ENCODE measurements around the gene CREB5.

The CREB5 gene

DNA sequence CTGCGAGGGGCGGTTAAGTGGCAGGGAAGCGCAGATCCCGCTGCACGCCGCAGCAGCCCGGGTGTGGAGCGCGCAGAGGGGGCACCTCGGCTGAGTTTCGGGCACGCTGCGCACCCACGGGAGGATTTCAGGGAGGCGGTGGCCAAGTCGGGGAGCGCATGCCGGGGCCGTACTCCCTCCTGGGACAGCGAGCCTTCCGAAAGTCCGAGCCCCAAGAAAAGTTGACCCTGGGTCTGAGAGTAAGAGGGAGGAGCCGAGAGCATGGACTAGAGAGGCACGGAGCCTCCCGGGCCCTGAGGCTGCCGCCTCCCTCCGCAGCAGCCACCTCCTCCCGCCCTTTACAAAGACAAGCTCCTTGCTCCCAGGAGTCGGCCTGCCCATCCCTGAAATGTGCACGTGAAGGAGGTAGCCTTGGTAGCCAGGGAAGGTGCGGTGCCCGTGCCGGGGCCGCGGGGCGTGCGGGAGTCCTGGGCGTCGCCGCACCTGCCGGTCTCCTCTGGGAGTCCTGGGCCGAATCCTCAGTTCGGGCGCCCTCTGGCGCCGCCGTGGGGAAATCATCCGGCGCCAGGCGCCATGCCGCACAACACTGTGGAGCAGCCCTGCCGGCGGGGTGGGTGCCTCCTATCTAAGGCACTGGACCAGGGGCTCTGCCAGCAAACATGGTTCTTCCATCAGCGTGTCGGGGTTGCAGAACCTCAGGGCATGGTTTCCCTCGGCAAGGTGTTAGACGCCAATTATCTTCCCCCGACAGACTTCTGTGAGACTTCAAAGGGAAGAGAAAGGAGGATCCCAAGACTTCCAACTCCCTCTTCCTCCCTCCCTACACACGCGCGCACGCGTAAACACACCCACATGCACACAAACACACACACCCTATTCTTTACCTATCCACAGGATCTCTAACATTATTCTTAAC lies 441.8 kb downstream of the CREB5 start:
- peaks cover 20% of the 10 kb centered on the region for H3K4me1 Mint-ChIP-seq (ENCODE audit: low read depth)
- H3K27me3 Mint-ChIP-seq = peaks cover 77% of the 10 kb centered on the region
- peak overlapping the region; percentile 67 for H3K27ac Mint-ChIP-seq
- intact Hi-C loops (cut with micrococcal nuclease) = loop anchor here (1.0 to 10.0 kb wide), 5 partner anchors 57 to 559 kb away; no protein-coding TSS in a partner anchor
- H3K36me3 Mint-ChIP-seq (ENCODE audit: low read depth) = no peaks in the 10 kb centered on the region
- H3K4me3 Mint-ChIP-seq = peak overlapping the region; percentile 78
- no peaks in the 10 kb centered on the region for H3K9me3 Mint-ChIP-seq

DNA sequence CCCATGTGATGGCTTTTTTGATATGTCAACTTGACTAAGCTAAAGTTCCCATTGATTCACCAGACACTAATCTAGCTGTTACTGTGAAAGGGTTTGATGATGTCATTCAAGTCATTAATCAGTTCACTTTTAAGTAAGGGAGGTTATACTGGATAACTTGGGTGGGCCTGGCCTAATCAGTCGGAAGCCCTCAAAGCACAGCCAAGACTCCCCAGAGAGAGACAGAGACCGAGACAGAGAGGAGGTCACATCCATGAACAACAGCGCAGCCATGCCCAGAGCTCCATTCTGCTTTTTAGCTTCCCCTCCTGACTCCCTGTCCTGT lies 442.4 kb downstream of the CREB5 start:
- Mint-ChIP-seq H3K36me3 (ENCODE audit: low read depth) (no peaks in the 10 kb centered on the region), H3K4me3 (peak overlapping the region; percentile 78), H3K27me3 (peaks cover 79% of the 10 kb centered on the region), H3K9me3 (no peaks in the 10 kb centered on the region), H3K4me1 (ENCODE audit: low read depth) (peaks cover 20% of the 10 kb centered on the region), H3K27ac (peak overlapping the region; percentile 67)
- intact Hi-C loops (cut with micrococcal nuclease) = loop anchor here (1.0 to 10.0 kb wide), 5 partner anchors 57 to 560 kb away; no protein-coding TSS in a partner anchor

DNA sequence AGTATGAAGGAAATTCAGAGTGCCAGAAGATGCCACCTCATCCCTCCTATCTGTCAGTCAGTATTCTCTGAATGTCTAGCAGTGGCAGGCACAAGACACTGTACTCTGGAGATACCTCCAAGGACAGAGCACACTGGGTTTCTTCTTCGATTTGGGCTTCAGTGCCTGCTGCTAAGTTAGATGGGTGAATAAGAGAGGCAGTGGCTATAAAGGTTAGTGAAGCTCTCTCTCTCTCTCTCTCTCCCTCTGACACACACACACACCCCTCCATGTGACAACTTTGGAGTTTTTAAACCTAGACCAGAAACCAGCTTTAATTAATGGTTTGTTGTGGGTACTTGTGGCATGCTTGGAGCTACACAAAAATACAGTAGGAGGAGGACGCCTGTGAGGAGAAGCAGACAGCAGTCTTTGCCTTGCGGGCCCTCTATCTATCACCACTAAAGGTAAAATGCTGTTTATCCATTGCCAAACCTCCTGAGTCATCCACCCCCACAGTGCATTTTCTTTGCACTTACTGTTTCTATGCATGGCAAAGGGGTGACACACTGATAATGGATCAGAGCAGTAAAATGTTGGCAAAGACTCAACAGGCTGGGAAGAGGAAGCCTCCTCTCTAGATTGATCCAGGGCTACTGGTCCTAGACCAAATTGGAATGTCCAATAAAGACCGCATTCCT lies 443.4 kb downstream of the CREB5 start:
- H3K4me1 Mint-ChIP-seq (ENCODE audit: low read depth) = peaks cover 20% of the 10 kb centered on the region
- no peaks in the 10 kb centered on the region for H3K36me3 Mint-ChIP-seq (ENCODE audit: low read depth)
- intact Hi-C loops (cut with micrococcal nuclease) = loop anchor here (10.0 kb wide), 3 partner anchors 171 to 561 kb away; no protein-coding TSS in a partner anchor
- no peak overlapping the region for H3K4me3 Mint-ChIP-seq
- peaks cover 81% of the 10 kb centered on the region for H3K27me3 Mint-ChIP-seq
- H3K9me3 Mint-ChIP-seq = no peaks in the 10 kb centered on the region
- H3K27ac Mint-ChIP-seq = no peak overlapping the region

DNA sequence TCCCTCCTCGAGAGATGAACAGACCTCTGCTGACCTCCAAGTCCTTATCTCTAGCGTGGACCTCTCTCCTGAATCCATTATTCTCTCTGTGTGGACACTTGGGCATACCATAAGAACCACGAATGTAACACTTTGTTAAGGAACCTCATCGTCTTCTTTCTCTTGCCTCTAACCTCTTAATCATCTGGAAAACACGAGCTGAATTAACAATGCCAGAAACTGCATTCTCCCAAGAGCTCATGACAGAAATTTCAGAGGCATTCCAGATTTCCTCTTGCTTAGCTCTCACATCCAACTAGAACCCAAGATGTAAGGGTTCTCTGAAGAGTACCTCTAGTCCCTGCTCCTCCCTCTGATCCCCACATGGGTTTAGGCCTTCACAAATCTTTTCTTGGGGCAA lies 444.3 kb downstream of the CREB5 start:
- Mint-ChIP-seq H3K4me1 (ENCODE audit: low read depth) (peaks cover 20% of the 10 kb centered on the region), H3K9me3 (no peaks in the 10 kb centered on the region), H3K4me3 (no peak overlapping the region), H3K27me3 (peaks cover 73% of the 10 kb centered on the region), H3K36me3 (ENCODE audit: low read depth) (no peaks in the 10 kb centered on the region), H3K27ac (no peak overlapping the region)
- intact Hi-C loops (cut with micrococcal nuclease) = loop anchor here (10.0 kb wide), 3 partner anchors 172 to 562 kb away; no protein-coding TSS in a partner anchor

DNA sequence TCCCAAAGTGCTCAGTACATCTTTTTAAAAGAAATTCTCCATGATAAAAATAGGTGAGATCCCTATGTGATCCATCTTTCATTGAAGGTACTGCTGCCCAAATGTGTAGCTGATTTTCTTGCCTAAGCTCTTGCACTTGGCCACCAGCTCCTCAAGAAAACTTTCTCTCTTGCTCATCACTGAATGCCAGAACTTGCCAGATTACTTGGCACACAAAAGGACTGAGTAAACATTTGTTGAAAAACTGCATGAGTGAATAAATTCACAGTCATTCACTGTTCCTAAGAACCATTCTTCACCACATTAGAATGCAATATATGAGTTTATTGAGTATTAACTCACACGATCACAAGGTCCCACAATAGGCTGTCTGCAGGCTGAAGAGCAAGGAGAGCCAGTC lies 445.9 kb downstream of the CREB5 start:
- intact Hi-C loops (cut with micrococcal nuclease) = loop anchor here (10.0 kb wide), 3 partner anchors 173 to 563 kb away; no protein-coding TSS in a partner anchor
- H3K36me3 Mint-ChIP-seq (ENCODE audit: low read depth) = no peaks in the 10 kb centered on the region
- H3K27ac Mint-ChIP-seq = no peak overlapping the region
- H3K27me3 Mint-ChIP-seq = peaks cover 72% of the 10 kb centered on the region
- no peaks in the 10 kb centered on the region for H3K9me3 Mint-ChIP-seq
- peaks cover 17% of the 10 kb centered on the region for H3K4me1 Mint-ChIP-seq (ENCODE audit: low read depth)
- no peak overlapping the region for H3K4me3 Mint-ChIP-seq

DNA sequence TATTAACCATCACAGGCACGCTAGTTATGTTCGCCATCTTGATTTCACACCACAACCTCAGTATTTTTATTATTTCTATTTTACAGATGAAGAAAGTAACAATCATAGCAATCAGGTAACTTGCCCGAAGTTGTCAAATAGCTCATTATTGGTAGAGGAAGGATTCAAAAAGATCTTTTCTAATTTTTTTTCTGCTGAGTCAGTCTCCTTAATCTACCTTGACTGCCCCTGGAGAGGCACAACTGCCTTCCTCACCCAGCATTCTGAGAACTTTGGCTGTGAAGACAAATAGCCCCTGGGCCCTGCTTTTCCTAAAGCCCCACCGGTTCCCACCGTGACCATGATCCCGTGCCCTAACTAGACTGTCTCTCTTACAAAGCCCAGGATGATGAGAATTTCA lies 446.6 kb downstream of the CREB5 start:
- Mint-ChIP-seq H3K27ac (no peak overlapping the region), H3K4me1 (ENCODE audit: low read depth) (peaks cover 10% of the 10 kb centered on the region), H3K27me3 (peaks cover 68% of the 10 kb centered on the region), H3K4me3 (no peak overlapping the region), H3K36me3 (ENCODE audit: low read depth) (no peaks in the 10 kb centered on the region), H3K9me3 (no peaks in the 10 kb centered on the region)
- intact Hi-C loops (cut with micrococcal nuclease) = loop anchor here (10.0 kb wide), 3 partner anchors 174 to 564 kb away; no protein-coding TSS in a partner anchor

DNA sequence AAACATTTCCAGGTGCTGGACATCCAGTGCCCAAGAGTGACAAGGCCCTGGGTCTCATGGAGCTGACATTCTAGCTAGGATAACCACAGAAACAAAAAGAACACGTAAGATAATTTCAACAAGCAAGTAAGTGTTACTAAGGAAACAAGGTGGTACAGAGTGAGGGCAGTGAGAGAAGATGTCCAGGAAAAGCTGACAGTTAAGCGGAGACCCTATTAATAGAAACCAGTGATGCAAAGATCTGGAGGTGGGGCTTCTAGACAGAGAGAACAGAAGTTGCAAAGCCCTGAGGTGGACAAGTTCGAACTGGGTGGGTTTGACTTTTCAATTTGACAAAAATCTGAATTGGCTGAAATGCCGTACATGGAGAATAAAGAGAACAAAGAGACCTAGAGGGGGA lies 449.5 kb downstream of the CREB5 start:
- H3K27me3 Mint-ChIP-seq = peaks cover 52% of the 10 kb centered on the region
- H3K4me1 Mint-ChIP-seq (ENCODE audit: low read depth) = no peaks in the 10 kb centered on the region
- intact Hi-C loops (cut with micrococcal nuclease) = no loop called here
- H3K4me3 Mint-ChIP-seq = no peak overlapping the region
- H3K27ac Mint-ChIP-seq = no peak overlapping the region
- H3K9me3 Mint-ChIP-seq = no peaks in the 10 kb centered on the region
- H3K36me3 Mint-ChIP-seq (ENCODE audit: low read depth) = no peaks in the 10 kb centered on the region

DNA sequence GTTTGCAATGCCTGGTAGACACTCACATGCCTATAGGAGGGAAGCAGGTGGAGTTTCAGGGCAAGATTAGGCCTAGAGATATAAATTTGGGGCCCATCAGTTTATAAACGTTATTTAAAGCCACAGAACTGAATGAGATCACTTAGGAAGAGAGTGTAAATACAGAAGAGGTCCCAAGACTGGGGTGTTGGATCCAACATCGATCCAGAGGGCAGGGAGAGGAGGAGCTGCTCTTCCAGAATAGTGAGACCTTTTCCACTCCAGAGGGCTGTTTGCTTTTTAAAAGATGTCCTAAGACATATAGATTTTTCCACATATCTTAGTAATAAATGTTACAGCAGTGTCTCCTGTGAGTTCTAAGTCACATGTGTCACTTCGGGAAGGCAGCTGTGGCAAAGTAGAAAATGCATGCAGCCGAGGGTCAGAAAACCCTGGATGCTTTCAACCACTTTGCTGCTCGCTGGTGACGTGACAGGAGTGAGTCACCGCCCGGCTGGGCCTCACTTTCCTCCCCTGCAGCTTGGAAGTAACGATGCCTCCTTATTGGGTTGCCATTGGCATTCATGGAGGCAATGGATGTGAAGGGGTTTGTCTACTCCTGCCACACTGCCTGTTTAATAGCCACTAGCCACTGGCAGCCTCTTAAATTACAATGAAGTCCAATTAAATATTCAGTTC lies 450.4 kb downstream of the CREB5 start:
- Mint-ChIP-seq H3K4me1 (ENCODE audit: low read depth) (no peaks in the 10 kb centered on the region), H3K27me3 (peaks cover 53% of the 10 kb centered on the region), H3K4me3 (no peak overlapping the region), H3K36me3 (ENCODE audit: low read depth) (no peaks in the 10 kb centered on the region), H3K9me3 (no peaks in the 10 kb centered on the region), H3K27ac (no peak overlapping the region)
- intact Hi-C loops (cut with micrococcal nuclease) = no loop called here

DNA sequence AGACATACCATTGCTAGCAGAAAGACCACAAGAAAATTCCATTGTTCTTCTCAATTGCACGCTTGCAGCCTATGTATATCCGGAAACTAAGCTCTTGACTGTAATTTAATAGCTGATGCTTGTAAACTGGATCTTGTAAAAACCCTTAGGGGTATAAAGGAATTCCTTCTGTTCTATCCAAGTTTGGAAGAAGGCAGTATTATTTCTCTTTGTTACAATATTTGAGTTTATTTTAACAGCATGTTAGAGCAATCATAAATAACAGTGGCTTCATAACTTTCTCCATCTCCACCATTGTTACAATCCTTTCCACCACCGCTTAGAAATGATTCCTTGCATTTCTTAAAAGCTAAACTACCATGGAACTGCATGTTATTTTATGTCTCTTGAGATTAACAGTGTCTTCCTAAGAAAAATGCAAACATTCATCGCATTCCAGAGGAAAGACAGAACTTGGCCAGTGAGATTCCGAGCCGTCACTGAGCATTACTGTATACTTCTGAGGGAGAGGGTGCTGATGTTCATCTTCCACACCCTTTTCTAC lies 453.4 kb downstream of the CREB5 start:
- Mint-ChIP-seq H3K4me1 (ENCODE audit: low read depth) (no peaks in the 10 kb centered on the region), H3K36me3 (ENCODE audit: low read depth) (no peaks in the 10 kb centered on the region), H3K27ac (no peak overlapping the region), H3K9me3 (no peaks in the 10 kb centered on the region), H3K4me3 (no peak overlapping the region), H3K27me3 (peaks cover 35% of the 10 kb centered on the region)
- intact Hi-C loops (cut with micrococcal nuclease) = no loop called here

DNA sequence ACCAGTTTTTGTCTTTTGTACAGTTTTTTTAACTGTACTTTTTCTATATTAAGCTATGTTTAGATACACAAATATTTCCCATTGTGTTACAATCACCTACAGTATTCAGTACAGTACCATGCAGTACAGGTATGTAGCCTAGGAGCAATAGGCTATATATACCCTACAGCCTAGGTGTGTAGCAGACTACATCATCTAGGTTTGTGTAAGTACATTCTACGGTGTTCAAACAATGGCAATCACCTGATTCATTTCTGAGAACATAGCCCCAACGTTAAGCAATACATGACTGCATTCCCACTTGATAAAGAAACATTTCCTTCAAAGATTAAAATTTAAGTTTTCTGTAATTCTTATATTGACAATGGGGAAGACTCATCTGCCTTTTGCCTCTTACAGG lies 456.4 kb downstream of the CREB5 start:
- Mint-ChIP-seq H3K27me3 (peaks cover 28% of the 10 kb centered on the region), H3K4me1 (ENCODE audit: low read depth) (peaks cover 5% of the 10 kb centered on the region), H3K27ac (no peak overlapping the region), H3K4me3 (no peak overlapping the region), H3K9me3 (no peaks in the 10 kb centered on the region), H3K36me3 (ENCODE audit: low read depth) (no peaks in the 10 kb centered on the region)
- intact Hi-C loops (cut with micrococcal nuclease) = no loop called here

DNA sequence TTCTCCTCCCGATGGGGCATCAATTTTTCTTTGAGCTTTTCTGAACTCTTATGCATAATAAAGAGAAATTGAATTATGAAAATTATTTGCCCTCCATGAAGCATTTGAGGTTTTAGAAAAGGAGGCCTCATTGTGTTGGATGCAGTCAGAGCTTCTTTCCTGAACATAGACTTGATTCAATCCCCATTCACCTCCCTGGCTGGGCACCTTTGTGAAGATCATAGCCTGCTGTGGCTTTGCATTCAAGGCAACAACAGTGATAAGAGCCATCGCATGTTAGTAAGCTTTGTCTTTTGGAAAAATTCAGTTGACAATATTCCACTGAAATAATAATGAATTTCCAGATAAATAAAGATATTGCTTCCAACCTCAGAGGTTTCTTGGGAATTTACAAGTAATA lies 458.8 kb downstream of the CREB5 start:
- peaks cover 5% of the 10 kb centered on the region for H3K4me1 Mint-ChIP-seq (ENCODE audit: low read depth)
- H3K27ac Mint-ChIP-seq = no peak overlapping the region
- no peak overlapping the region for H3K4me3 Mint-ChIP-seq
- H3K36me3 Mint-ChIP-seq (ENCODE audit: low read depth) = no peaks in the 10 kb centered on the region
- intact Hi-C loops (cut with micrococcal nuclease) = no loop called here
- H3K9me3 Mint-ChIP-seq = no peaks in the 10 kb centered on the region
- peaks cover 21% of the 10 kb centered on the region for H3K27me3 Mint-ChIP-seq

DNA sequence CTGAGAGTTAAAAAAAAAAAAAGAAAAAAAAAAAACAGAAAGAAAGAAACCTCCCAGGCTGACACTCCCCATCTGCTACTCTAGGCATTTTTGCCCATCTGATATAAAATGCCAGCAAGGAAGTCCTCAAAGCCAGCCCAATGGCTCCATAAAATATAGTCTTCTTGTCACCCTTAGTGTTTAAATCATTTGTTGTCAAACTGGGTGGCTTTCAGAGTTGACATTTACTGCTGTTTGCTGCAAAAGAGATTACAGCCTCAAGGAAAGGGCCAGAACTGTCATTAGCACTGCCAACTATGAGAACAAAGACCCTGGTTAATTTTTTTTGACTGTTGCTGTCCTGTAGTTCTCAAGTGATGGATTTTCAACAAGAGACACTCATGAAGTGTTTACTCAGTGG lies 459.3 kb downstream of the CREB5 start:
- peaks cover 5% of the 10 kb centered on the region for H3K4me1 Mint-ChIP-seq (ENCODE audit: low read depth)
- no peak overlapping the region for H3K4me3 Mint-ChIP-seq
- no peaks in the 10 kb centered on the region for H3K36me3 Mint-ChIP-seq (ENCODE audit: low read depth)
- no peak overlapping the region for H3K27ac Mint-ChIP-seq
- no peaks in the 10 kb centered on the region for H3K9me3 Mint-ChIP-seq
- peaks cover 18% of the 10 kb centered on the region for H3K27me3 Mint-ChIP-seq
- intact Hi-C loops (cut with micrococcal nuclease) = no loop called here

DNA sequence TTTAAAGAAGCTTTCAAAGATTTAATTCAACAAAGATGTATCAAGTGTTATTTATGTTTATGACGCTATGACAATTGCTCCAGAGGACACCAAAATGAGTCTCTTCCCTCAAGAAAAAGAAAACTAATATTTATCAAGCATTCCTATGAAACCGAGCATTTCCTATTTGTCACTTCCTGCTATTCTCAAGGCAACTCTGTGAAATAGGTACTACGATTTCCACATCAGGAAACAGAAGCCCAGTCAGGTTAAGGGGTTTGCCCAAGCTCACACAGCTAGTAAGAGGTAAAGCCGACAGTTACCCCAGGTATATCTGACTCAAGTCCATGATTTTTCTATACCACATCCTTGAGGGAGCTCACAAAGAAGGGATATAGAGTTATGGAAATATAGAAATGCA lies 459.9 kb downstream of the CREB5 start:
- no peak overlapping the region for H3K4me3 Mint-ChIP-seq
- no peaks in the 10 kb centered on the region for H3K36me3 Mint-ChIP-seq (ENCODE audit: low read depth)
- peaks cover 5% of the 10 kb centered on the region for H3K4me1 Mint-ChIP-seq (ENCODE audit: low read depth)
- no peak overlapping the region for H3K27ac Mint-ChIP-seq
- intact Hi-C loops (cut with micrococcal nuclease) = no loop called here
- no peaks in the 10 kb centered on the region for H3K9me3 Mint-ChIP-seq
- H3K27me3 Mint-ChIP-seq = peaks cover 15% of the 10 kb centered on the region

DNA sequence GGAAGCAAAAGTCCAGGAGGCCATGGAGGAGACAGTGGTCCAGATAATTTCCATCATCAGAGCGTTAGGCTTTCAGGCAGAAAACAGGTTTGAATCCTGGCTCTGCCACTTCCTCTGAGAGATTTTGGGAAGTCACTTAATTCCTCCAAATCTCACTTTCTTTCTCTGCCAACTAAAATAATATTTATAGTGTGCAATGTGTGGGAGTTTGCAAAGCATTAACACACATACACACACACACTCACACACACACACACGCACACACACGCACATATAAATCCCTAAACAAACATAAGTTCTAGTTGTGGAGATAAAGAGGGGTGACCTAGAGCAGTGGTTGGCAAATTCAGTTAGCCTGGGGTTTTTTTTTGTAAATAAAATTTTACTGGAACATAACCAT lies 461.0 kb downstream of the CREB5 start:
- no peaks in the 10 kb centered on the region for H3K36me3 Mint-ChIP-seq (ENCODE audit: low read depth)
- H3K4me3 Mint-ChIP-seq = no peak overlapping the region
- H3K4me1 Mint-ChIP-seq (ENCODE audit: low read depth) = peaks cover 5% of the 10 kb centered on the region
- no peak overlapping the region for H3K27ac Mint-ChIP-seq
- no peaks in the 10 kb centered on the region for H3K9me3 Mint-ChIP-seq
- H3K27me3 Mint-ChIP-seq = peaks cover 14% of the 10 kb centered on the region
- intact Hi-C loops (cut with micrococcal nuclease) = no loop called here

Measured in dendritic cell treated with granulocyte-macrophage colony-stimulating factor and Interleukin-4, amounts not matched to agents 40 ng/mL and 50 ng/mL, for 4 days (primary cell).